IPS-20b (cell line): Measurements from ENCODE around the gene ORC3.
A peak's percentile ranks its signal among the peaks of the same experiment; 100 is the strongest.
"Not testable (repeated sequence)": the region's sequence is repeated elsewhere in the genome, so short reads cannot be mapped to it uniquely, and the experiment has no call there.

Experiments used
- H3K27ac ChIP-seq: one replicate; pipeline ENCODE4 v1.5.1; 2013; ENCODE audit warnings: low read length
- H3K27me3 ChIP-seq: 2 replicates; pipeline ENCODE4 v1.6.1; 2013; ENCODE audit warnings: mild to moderate bottlenecking, low read length, inconsistent platforms; ENCODE audit not compliant: insufficient read depth
- H3K36me3 ChIP-seq: 2 replicates; pipeline ENCODE4 v1.6.1; 2013; ENCODE audit warnings: low read depth, mild to moderate bottlenecking, inconsistent platforms, low read length, moderate library complexity; ENCODE audit not compliant: insufficient read depth
- H3K4me1 ChIP-seq: 2 replicates; pipeline ENCODE4 v1.6.1; 2013; ENCODE audit warnings: mild to moderate bottlenecking, control low read depth, inconsistent platforms, low read length, moderate library complexity; ENCODE audit not compliant: insufficient read depth
- H3K4me3 ChIP-seq: 2 replicates; pipeline ENCODE4 v1.5.1; 2013; ENCODE audit warnings: mild to moderate bottlenecking, low read length, inconsistent platforms
- H3K9ac ChIP-seq: 2 replicates; pipeline ENCODE4 v1.6.1; 2013; ENCODE audit warnings: low read depth, mild to moderate bottlenecking, inconsistent platforms, low read length, moderate library complexity
- H3K9me3 ChIP-seq: 2 replicates; pipeline ENCODE4 v1.6.1; 2013; ENCODE audit warnings: mild to moderate bottlenecking, low read depth, low read length, inconsistent platforms; ENCODE audit not compliant: insufficient read depth

Gene ORC3

DNA sequence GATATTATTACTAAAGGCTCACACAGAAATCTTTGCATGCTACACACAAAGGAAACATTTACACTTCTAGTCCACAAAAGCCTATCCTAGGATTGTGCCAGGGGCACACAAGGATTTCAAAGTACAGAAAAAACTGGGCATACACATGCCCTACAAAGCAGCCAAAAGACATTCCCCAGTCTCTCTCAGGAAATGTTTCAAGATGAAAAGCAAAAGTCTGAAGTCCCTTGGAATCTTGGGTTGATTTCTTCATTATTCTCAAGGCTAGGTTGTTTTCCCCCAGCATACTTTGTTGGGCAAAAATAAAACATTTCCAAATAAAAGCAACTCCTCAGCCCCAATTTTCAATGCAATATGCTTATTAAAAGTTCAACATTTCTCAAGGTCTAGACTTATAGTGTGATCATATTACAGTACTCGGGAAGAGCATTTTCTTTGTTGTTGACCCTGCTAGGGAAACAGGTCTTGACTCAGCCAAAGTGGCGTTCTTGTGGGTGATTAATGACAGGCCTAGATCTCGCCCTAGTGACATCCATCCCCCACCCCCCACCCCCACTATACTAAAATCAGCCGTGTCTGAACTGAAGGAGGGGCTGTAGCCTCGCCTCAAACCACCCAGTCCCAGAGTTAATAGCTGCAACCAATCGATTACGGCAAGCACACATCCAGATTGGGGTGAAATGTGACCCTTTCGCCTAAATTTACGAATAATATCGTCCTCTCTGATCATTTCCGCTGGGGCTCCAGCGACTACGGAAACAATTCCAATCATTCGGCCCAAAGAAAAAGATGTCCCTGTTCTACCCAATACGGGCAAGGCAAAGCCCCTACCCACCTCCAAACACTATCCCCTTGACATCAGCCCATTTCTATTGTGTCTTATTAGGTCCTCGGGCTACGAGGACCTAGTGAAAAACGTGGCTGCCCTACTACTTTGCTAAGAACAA is 110.7 kb downstream of the ORC3 start:
- H3K27me3 ChIP-seq, result no peaks in the 10 kb centered on the region
- peaks cover 14% of the 10 kb centered on the region for H3K4me1 ChIP-seq
- peak overlapping the region; percentile 27 for H3K27ac ChIP-seq
- H3K4me3 ChIP-seq, result peak overlapping the region; percentile 99
- H3K9ac ChIP-seq, result peak overlapping the region; percentile 94
- peaks cover 3% of the 10 kb centered on the region; the same call in 1 of the 2 replicates for H3K36me3 ChIP-seq
- no peaks in the 10 kb centered on the region for H3K9me3 ChIP-seq

- Histone ChIP-seq H3K9ac (peak overlapping the region; percentile 94), H3K9me3 (no peaks in the 10 kb centered on the region), H3K27me3 (no peaks in the 10 kb centered on the region), H3K4me1 (peaks cover 11% of the 10 kb centered on the region), H3K27ac (peak overlapping the region; percentile 27), H3K4me3 (peak overlapping the region; percentile 99), H3K36me3 (peaks cover 3% of the 10 kb centered on the region; the same call in 1 of the 2 replicates)
Measured at GRCh38 chr6:87701344-87701675, 111.4 kb downstream of the ORC3 start.

- H3K4me1 ChIP-seq, result peaks cover 11% of the 10 kb centered on the region
- H3K9ac ChIP-seq, result peak within 1 kb of the TSS; percentile 94
- H3K4me3 ChIP-seq, result peak within 1 kb of the TSS; percentile 99
- peak within 1 kb of the TSS; percentile 64 for H3K27ac ChIP-seq
- no peaks in the 10 kb centered on the region for H3K9me3 ChIP-seq
- H3K27me3 ChIP-seq, result no peaks in the 10 kb centered on the region
- H3K36me3 ChIP-seq, result peaks cover 3% of the 10 kb centered on the region; the same call in 1 of the 2 replicates
Measured at GRCh38 chr6:87701676-87702588, 112.0 kb downstream of the ORC3 start, which contains the start of gene AKIRIN2. TSS of gene AKIRIN2 (minus strand) at chr6:87702233. CDS start at chr6:87701684, 549 bp downstream.

DNA sequence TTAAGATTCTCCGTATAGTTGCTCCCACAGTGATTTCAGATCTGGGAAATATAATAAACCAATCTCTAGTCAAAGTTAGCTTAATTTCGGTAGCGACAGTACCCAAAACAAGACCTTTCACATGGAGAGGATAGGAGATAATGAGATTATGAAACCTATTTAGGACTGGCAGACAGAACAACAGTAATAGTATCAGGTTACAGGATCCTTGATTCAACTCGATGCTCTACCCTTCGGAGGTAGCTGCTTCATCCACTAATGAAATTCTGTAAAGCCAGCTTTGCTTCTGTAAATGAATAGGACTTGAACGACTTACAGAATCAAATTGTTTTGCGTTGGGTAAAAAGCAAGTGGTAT is 112.6 kb downstream of the ORC3 start:
- Histone ChIP-seq H3K9ac (peak overlapping the region; percentile 75; the same call in 1 of the 2 replicates), H3K4me3 (peak overlapping the region; percentile 74), H3K27me3 (no peaks in the 10 kb centered on the region), H3K9me3 (no peaks in the 10 kb centered on the region), H3K27ac (peak overlapping the region; percentile 64), H3K36me3 (no peaks in the 10 kb centered on the region; the same call in 1 of the 2 replicates), H3K4me1 (peaks cover 8% of the 10 kb centered on the region)

DNA sequence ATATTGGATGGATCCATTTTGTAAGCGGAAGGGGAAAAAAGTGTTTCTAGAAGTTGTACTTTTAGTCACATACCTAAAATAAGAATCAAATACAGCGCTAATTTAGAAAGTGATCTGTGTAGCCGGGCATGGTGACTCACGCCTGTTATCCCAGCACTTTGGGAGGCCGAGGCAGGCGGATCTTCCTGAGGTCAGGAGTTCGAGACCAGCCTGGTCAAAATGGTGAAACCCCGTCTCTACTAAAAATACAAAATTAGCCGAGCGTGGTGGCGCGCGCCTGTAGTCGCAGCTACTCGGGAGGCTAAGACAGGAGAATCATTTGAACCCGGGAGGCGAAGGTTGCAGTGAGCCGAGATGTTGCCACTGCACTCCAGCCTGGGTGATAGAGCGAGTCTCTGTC is 113.1 kb downstream of the ORC3 start:
- H3K4me3 ChIP-seq, result peak overlapping the region; percentile 74
- peak overlapping the region; percentile 75; the same call in 1 of the 2 replicates for H3K9ac ChIP-seq
- not testable (repeated sequence) for H3K27ac ChIP-seq, H3K9me3 ChIP-seq, H3K27me3 ChIP-seq, H3K36me3 ChIP-seq, H3K4me1 ChIP-seq

DNA sequence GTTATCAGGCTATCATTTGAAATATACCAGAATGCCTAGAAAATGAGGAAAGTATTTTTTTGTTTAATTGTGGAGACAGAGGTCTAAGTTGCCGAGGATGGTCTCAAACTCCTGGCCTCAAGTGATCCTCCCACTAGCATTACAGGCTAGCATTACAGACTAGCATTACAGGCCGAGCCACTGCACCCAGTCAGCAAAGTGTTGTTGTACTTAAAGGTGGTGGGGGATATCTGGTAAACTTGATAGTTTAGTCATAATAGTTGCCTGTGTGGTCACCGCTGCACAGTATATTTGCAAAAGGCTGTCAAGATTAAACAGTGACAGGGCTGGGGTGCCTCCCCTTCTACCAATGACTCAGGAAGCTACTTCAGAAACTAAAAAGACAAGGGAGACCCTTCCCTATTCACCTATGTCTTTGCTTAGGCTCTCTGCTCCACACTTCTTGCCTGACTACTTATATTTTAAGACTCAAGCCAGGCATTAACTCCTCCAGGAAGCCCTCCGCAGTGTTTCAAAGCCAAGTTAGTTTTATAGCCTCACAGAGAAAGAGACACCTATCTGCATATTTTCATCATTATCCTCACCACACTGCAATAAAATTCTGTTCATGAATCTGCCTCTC is 115.2 kb downstream of the ORC3 start:
- H3K27me3 ChIP-seq, result no peaks in the 10 kb centered on the region
- H3K4me1 ChIP-seq, result no peaks in the 10 kb centered on the region
- no peaks in the 10 kb centered on the region for H3K9me3 ChIP-seq
- no peaks in the 10 kb centered on the region for H3K36me3 ChIP-seq
- no peak overlapping the region for H3K9ac ChIP-seq
- no peak overlapping the region for H3K4me3 ChIP-seq
- H3K27ac ChIP-seq, result no peak overlapping the region

DNA sequence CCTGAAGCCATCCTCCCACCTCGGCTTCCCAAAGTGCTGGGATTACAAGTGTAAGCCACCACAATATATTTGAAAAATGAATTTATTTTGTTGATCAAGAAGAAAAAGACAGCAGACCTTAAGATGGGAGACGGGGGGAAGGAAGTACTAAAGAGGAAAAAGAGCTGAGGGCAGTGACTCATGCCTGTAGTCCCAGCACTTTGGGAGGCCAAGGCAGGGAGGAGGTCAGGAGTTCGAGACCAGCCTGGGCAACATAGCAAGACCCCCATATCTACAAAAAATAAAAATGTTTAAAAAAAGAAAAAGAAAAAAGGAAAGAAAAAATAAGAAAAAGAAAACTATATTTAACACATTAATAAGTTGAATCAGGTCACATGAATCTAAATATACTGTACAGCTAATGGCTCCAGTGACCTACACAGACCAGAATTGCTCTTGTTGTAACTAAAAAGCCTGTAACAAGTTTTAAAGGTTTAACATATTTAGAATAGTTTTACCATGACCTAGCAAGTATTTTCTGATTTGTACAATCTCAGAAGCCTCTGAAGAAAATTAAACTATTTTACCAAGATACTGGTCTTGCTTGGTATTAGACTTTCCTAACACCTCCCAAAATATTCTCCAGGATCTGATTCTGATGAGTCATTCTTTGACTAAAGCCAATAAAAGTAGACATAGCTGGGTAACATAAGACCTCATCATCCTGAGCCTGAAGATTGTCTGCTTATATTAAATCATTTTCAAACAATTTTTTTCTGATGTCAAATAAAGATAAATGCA is 116.4 kb downstream of the ORC3 start:
- Histone ChIP-seq H3K9me3 (no peaks in the 10 kb centered on the region), H3K9ac (no peak overlapping the region), H3K36me3 (no peaks in the 10 kb centered on the region), H3K27me3 (no peaks in the 10 kb centered on the region), H3K27ac (no peak overlapping the region), H3K4me3 (no peak overlapping the region), H3K4me1 (no peaks in the 10 kb centered on the region)

- H3K9me3 ChIP-seq, H3K9ac ChIP-seq, H3K4me3 ChIP-seq, H3K36me3 ChIP-seq, H3K27me3 ChIP-seq, H3K27ac ChIP-seq, H3K4me1 ChIP-seq: not testable (repeated sequence)
Measured at GRCh38 chr6:87708581-87709427, 118.9 kb downstream of the ORC3 start.

DNA sequence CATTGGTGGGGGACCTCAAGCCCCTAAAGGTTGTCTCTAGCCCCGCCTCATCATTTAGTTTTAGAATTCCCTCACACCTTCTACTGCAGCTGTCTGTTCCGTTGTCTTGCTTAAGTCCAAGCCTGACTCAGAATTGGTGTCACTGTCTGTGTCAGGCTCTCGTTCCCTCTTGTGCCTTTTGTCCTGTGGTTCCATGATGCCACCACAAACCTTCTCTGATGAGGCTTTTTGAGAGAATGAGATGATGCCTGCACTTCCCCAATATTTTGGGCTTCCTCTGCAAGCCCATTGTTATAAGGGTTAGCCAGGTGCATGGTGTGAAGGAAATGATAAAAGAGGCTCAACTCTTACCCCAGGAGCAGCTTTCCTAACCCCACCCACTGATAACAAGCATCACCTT is 120.2 kb downstream of the ORC3 start:
- H3K27me3 ChIP-seq, result no peaks in the 10 kb centered on the region
- H3K9me3 ChIP-seq, result no peaks in the 10 kb centered on the region
- peaks cover 7% of the 10 kb centered on the region; the same call in 1 of the 2 replicates for H3K4me1 ChIP-seq
- no peak overlapping the region for H3K4me3 ChIP-seq
- H3K36me3 ChIP-seq, result no peaks in the 10 kb centered on the region
- H3K9ac ChIP-seq, result no peak overlapping the region
- no peak overlapping the region for H3K27ac ChIP-seq

DNA sequence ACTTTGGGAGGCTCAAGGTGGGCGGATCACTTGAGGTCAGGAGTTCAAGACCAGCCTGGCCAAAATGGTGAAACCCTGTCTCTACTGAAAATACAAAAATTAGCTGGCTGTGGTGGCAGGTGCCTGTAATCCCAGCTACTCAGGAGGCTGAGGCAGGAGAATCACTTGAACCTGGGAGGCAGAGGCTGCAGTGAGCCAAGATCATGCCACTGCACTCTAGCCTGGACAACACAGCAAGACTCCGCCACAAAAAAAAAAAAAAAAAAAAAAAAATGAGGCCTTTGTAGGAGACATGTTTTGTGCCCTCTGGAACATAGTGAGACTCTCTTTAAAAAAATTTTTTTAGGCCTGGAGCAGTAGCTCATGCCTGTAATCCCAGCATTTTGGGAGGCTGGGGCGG is 122.8 kb downstream of the ORC3 start:
- not testable (repeated sequence) for H3K9ac ChIP-seq, H3K27ac ChIP-seq, H3K4me1 ChIP-seq, H3K4me3 ChIP-seq, H3K27me3 ChIP-seq, H3K36me3 ChIP-seq, H3K9me3 ChIP-seq
